T-helper 1 cell (primary cell): Measurements from ENCODE around the gene ASB10.

Experiments used
- DNase-seq, 5 donors: peaks; one replicate each; pipeline ENCODE4 v3.0.0-alpha.2; 2012 to 2020

Gene ASB10

GRCh38 chr7:151135866-151136843, 50.9 kb downstream of the ASB10 start:
- no peak for DNase-seq

- no peak for DNase-seq
Measured at GRCh38 chr7:151135525-151135845, 51.6 kb downstream of the ASB10 start.

- DNase-seq, result no peak
Measured at GRCh38 chr7:151134743-151135524, 52.1 kb downstream of the ASB10 start.

GRCh38 chr7:151133986-151134742, 52.9 kb downstream of the ASB10 start:
- DNase-seq, result no peak

- no peak for DNase-seq
Measured at GRCh38 chr7:151133266-151133985, 53.6 kb downstream of the ASB10 start.

GRCh38 chr7:151132461-151133205, 54.4 kb downstream of the ASB10 start:
- DNase-seq, result no peak

- DNase-seq, result no peak
Measured at GRCh38 chr7:151131592-151132293, 55.3 kb downstream of the ASB10 start.

- no peak for DNase-seq
Measured at GRCh38 chr7:151131224-151131591, 55.8 kb downstream of the ASB10 start.

- no peak for DNase-seq
Measured at GRCh38 chr7:151130741-151131157, 56.3 kb downstream of the ASB10 start.

- no peak for DNase-seq
Measured at GRCh38 chr7:151129960-151130591, 57.0 kb downstream of the ASB10 start.

GRCh38 chr7:151129117-151129959, 57.7 kb downstream of the ASB10 start:
- DNase-seq, result no peak

GRCh38 chr7:151128716-151129115, 58.3 kb downstream of the ASB10 start:
- no peak for DNase-seq

- no peak for DNase-seq
Measured at GRCh38 chr7:151128144-151128543, 58.9 kb downstream of the ASB10 start.

- no peak for DNase-seq
Measured at GRCh38 chr7:151126491-151127137, 60.4 kb downstream of the ASB10 start.

- DNase-seq, result no peak
Measured at GRCh38 chr7:151125846-151126481, 61.1 kb downstream of the ASB10 start.
